Suprapubic skin (tissue), 3 donors: ENCODE measurements around the gene TSPAN13.

Experiments
- EP300 ChIP-seq: sonication (generic); formaldehyde crosslinking; IDR thresholded peaks from one replicate; pipeline ENCODE4 v1.6.1; 2017; ENCODE audit warnings: antibody characterized with exemption
- POLR2A ChIP-seq, 2 donors: fragments of 450-650 bp; IDR thresholded peaks; one replicate each; pipeline ENCODE4 v1.6.1; 2017; ENCODE audit warnings: antibody characterized with exemption in 2 of 2, mild to moderate bottlenecking in 2 of 2, moderate library complexity in 2 of 2
- TF ChIP-seq, protein P1 (sequence below), 2 donors: fragments of 200-600 bp in 1 of 2; fragments of 450-650 bp in 1 of 2; sonication (generic) in 1 of 2; IDR thresholded peaks; one replicate each; pipeline ENCODE4 v1.5.1; 2016 to 2019; ENCODE audit warnings: antibody characterized with exemption in 2 of 2, mild to moderate bottlenecking in 1 of 2, moderate library complexity in 1 of 2

- TF ChIP-seq, protein P1, sequence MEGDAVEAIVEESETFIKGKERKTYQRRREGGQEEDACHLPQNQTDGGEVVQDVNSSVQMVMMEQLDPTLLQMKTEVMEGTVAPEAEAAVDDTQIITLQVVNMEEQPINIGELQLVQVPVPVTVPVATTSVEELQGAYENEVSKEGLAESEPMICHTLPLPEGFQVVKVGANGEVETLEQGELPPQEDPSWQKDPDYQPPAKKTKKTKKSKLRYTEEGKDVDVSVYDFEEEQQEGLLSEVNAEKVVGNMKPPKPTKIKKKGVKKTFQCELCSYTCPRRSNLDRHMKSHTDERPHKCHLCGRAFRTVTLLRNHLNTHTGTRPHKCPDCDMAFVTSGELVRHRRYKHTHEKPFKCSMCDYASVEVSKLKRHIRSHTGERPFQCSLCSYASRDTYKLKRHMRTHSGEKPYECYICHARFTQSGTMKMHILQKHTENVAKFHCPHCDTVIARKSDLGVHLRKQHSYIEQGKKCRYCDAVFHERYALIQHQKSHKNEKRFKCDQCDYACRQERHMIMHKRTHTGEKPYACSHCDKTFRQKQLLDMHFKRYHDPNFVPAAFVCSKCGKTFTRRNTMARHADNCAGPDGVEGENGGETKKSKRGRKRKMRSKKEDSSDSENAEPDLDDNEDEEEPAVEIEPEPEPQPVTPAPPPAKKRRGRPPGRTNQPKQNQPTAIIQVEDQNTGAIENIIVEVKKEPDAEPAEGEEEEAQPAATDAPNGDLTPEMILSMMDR (IDR thresholded peaks at IDR 0.05): no peak
- TF ChIP-seq POLR2A (IDR thresholded peaks at IDR 0.05) (no peak), EP300 (no peak)
Observed at GRCh38 chr7:16742547-16742946, 11.0 kb upstream of the TSPAN13 start.
